AG09319 (cell line): ENCODE measurements around the gene CTDP1.

ENCODE experiments used
- DNase-seq: peaks from one replicate; pipeline ENCODE4 v3.0.0-alpha.2; 2010; ENCODE audit warnings: low read depth; ENCODE audit errors: extremely low read depth
- TF ChIP-seq, protein P1 (sequence below): IDR thresholded peaks from 2 replicates; pipeline ENCODE4 v1.5.1; 2011; ENCODE audit warnings: low read depth, mild to moderate bottlenecking, inconsistent platforms, low read length, moderate library complexity

CTDP1 gene, protein sequence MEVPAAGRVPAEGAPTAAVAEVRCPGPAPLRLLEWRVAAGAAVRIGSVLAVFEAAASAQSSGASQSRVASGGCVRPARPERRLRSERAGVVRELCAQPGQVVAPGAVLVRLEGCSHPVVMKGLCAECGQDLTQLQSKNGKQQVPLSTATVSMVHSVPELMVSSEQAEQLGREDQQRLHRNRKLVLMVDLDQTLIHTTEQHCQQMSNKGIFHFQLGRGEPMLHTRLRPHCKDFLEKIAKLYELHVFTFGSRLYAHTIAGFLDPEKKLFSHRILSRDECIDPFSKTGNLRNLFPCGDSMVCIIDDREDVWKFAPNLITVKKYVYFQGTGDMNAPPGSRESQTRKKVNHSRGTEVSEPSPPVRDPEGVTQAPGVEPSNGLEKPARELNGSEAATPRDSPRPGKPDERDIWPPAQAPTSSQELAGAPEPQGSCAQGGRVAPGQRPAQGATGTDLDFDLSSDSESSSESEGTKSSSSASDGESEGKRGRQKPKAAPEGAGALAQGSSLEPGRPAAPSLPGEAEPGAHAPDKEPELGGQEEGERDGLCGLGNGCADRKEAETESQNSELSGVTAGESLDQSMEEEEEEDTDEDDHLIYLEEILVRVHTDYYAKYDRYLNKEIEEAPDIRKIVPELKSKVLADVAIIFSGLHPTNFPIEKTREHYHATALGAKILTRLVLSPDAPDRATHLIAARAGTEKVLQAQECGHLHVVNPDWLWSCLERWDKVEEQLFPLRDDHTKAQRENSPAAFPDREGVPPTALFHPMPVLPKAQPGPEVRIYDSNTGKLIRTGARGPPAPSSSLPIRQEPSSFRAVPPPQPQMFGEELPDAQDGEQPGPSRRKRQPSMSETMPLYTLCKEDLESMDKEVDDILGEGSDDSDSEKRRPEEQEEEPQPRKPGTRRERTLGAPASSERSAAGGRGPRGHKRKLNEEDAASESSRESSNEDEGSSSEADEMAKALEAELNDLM

DNA sequence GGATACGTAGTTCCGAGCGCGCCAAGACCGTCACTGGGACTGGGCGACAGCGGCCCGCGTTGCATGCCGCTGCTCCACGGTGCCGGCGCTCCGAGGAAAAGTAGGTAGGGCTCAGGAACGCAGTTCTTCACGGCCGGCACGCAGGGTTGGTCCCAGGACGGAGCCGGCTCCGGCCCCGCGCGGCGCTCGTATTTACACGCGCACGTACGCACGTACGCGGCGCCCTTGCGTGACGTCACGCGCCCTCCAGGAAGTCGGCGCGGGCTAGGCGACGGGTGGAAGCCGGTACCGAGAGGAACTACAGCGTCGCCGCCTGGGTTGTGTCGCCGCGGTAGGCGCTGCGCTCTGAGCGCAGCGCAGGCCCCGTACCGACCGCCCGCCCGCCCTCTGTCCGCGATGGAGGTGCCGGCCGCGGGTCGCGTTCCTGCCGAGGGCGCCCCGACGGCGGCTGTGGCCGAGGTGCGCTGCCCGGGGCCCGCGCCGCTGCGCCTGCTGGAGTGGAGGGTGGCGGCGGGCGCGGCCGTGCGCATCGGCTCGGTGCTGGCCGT, at the start of gene CTDP1:
Gene CTDP1 (plus strand): TSS at position 252 of the 548 bp plus-strand sequence. CDS start 145 bp downstream, at position 397.
- peak; percentile 72 for DNase-seq
- TF ChIP-seq, protein P1, sequence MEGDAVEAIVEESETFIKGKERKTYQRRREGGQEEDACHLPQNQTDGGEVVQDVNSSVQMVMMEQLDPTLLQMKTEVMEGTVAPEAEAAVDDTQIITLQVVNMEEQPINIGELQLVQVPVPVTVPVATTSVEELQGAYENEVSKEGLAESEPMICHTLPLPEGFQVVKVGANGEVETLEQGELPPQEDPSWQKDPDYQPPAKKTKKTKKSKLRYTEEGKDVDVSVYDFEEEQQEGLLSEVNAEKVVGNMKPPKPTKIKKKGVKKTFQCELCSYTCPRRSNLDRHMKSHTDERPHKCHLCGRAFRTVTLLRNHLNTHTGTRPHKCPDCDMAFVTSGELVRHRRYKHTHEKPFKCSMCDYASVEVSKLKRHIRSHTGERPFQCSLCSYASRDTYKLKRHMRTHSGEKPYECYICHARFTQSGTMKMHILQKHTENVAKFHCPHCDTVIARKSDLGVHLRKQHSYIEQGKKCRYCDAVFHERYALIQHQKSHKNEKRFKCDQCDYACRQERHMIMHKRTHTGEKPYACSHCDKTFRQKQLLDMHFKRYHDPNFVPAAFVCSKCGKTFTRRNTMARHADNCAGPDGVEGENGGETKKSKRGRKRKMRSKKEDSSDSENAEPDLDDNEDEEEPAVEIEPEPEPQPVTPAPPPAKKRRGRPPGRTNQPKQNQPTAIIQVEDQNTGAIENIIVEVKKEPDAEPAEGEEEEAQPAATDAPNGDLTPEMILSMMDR, result no peak

DNA sequence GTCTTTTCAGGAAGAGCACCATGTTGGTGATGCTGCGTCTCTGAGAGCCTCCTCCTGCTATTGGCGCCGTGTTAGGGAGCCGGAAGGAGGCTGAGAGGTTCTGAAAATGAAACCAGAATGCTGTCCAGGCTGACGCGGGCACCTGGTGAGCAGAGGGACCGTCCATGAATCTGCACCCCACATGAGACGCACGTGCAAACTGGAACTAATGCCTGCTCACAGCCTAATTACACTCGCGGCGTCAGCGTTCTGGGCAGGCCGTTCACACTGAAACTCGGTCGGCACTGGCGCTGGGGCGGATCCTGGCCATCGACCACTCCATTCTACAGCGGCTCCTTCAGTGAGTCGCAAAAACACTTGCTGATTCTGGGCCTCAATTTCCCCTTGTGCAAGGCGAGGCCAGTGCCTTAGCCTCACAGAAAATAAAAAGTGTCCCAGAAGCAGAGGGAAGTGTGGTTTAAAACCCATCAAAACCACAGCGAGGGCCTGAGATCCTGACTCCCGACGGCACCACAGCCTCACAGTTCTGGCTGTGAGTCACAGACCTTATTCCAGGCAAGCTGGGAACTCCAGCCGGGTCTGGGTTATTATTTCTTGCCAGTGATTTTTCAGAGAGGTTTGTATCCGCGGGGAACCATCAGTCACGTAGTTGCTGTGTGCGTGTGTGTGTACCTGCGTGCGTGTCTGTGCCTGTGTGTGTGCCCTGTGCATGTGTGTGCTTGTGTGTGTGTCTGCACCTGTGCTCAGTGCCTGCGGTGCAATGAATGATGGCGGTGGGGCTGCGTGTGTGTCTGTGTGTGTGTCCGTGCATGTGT, 49.1 kb upstream of the CTDP1 start:
- TF ChIP-seq, protein P1, result no peak
- DNase-seq, result no peak

DNA sequence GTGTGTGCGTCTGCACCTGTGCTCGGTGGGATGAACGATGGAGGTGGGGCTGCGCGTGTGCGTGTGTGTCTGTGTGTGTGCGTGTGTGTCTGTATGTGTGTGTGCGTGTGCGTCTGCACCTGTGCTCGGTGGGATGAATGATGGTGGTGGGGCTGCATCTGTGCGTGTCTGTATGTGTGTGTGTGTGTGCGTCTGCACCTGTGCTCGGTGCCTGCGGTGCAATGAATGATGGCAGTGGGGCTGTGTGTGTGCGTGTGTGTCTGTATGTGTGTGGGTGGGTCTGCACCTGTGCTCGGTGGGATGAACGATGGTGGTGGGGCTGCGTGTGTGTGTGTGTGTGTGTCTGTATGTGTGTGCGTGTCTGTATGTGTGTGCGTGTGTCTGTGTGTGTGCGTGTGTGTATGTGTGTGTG, 48.5 kb upstream of the CTDP1 start:
- DNase-seq, result no peak
- TF ChIP-seq, protein P1, result no peak

DNA sequence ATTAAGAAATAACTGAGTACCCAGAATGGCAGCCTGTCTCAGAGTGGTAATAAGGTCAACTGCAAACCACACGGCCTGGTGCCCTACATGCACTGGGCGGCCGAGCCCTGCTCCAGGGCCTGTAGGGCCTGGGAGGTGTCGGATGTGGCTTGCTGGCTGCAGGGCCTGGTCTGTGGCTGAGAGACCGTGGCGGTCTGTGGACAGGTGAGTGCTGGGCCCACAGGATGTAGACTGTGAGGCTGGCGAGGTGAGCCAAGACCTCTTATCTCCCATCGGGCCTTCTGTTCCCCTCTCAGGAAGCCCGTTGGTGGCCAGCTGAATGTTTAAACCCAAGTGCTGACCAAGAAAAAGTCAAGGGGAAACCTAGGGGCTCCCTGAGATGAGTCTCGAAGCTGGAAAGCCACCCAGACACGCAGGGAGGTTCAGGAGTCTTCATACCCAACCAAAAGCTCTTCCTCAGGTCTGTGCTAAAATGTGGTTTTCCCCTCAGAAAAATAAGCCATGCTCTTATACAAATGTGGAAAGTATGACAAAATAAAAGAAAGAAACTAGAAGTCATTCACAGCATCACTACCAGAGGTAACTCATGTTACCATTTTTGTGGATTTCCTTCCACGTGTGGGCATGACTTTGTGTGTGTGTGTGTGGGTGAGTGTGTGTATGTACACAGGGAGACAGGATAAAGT, 47.7 kb upstream of the CTDP1 start:
- DNase-seq, result no peak
- TF ChIP-seq, protein P1, result no peak

DNA sequence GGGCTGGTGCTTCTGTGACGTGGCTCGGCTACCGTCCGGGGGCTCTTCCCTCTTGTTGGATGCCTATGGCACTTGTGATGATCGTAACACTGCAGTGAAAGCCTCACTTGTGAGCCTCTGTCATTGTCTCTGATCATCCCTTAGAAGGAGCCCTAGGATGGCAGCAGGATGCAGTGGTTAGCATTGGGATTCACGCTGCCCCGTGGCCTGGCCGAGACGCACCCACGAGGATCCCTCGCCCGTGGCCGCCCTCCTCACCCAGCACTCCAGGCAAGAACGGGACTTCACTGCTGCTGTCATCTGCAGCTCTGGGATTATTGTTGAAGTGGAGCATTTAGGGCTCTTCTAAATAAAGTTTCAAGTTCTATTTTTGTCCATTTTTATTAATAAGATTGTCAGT, 46.8 kb upstream of the CTDP1 start:
- TF ChIP-seq, protein P1, result no peak
- no peak for DNase-seq

DNA sequence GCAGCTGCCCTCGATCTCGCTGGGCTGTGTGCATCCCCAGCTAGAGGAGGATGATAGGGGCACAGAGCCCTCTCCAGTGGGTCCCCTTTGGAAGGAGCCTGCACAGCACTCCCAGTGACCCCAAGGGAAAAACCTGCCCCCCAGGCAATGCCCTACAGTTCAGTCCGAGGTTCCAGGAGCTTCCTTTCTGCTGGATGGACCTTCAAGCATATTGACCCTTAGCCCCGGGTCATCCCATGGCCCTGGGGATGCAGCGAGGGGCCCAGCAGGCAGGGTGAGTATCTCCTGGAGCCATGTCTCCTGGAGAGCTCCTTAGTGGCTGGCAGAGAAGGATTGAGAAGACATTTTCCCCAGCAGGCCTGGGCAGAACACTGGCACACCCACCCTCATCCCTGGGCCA, 45.4 kb upstream of the CTDP1 start:
- no peak for DNase-seq
- TF ChIP-seq, protein P1, result no peak
